ENCODE data around the gene SLC23A1. TPM values are rescaled to one million over a fixed set of nuclear protein-coding genes. Genes with fewer than 3 reads are reported as not detected.

Gene SLC23A1
- total RNA-seq, result not detected
- long read RNA-seq, result 0 reads

DNA sequence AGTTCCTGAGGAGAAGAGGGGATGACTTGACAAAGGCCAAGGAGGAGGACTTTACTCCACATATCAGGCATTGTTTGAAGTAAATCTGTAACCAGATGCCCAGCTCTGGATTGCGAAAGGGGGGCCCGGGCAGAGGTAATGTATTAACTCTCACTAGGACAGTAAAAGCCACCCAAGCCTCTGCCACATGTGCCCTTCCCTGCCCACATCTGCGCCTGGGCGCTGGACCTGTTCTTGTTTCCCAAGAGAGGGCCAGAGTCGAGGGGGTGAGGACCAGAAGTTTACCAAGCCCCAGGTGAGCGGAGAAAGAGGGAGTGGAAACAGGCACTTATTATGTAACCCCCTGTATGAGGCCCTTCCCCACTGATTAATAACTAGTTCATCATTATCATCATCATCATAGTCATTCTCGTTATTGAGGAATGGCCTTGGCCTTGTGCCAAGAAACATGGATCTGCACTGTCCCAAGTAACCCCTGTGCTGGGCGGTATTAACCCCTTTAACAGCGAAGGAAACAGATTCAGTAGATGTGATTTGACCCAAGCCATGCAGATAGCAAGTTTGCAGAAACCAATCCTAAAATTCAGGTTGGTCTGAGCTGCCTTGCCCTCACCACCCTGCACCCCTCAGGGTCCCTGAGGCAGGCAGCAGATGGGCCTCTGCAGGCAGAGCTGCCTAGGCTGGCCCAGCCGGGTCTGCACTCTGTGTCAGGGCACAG is at the start of gene SLC23A1:
TSS of gene SLC23A1 (minus strand) at position 23 of the 718 bp plus-strand sequence. CDS start 44 bp downstream, outside the sequence.
- DNase-seq (ENCODE audit: low spot score), result no peak
- intact Hi-C loops (cut with DNase I), result no loop called here

GRCh38 chr5:139431706-139432105 is 48.6 kb upstream of the SLC23A1 start:
- intact Hi-C loops (cut with DNase I), result no loop called here

GRCh38 chr5:139430015-139430414 is 46.9 kb upstream of the SLC23A1 start:
- no peak for DNase-seq (ENCODE audit: low spot score)
- intact Hi-C loops (cut with DNase I), result no loop called here

More at GRCh38 chr5:139431706-139432105, 48.6 kb upstream of the SLC23A1 start:
- DNase-seq (ENCODE audit: low spot score), result no peak

GRCh38 chr5:139426203-139426885 is 43.2 kb upstream of the SLC23A1 start:
- DNase-seq (ENCODE audit: low spot score), result no peak
- intact Hi-C loops (cut with DNase I), result loop anchor here (10.0 kb wide), 1 partner anchor 338 kb away; no protein-coding TSS in a partner anchor

DNA sequence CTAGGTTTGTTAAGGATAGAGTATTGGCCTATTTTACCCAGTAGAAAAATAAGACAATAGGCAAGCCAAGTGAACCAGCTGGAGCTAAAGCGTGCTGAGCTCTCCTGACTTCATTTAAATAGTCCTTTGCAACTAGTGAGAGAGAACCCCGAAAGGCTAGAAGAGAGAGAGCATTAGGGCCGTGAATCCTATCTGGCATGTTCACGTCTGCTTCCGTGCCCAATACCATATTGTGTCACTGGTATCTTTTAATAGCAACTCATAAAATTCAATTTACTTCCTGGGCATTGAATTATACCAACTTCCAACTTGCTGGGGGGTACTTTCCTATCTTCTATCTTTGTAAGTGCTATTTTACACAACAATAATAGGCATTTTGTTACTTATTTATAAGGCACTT is 42.4 kb upstream of the SLC23A1 start:
- intact Hi-C loops (cut with DNase I), result loop anchor here (10.0 kb wide), 1 partner anchor 339 kb away; no protein-coding TSS in a partner anchor
- no peak for DNase-seq (ENCODE audit: low spot score)

GRCh38 chr5:139422307-139422893 is 39.3 kb upstream of the SLC23A1 start:
- intact Hi-C loops (cut with DNase I), result loop anchor here (10.0 kb wide), 1 partner anchor 342 kb away; no protein-coding TSS in a partner anchor
- no peak for DNase-seq (ENCODE audit: low spot score)

DNA sequence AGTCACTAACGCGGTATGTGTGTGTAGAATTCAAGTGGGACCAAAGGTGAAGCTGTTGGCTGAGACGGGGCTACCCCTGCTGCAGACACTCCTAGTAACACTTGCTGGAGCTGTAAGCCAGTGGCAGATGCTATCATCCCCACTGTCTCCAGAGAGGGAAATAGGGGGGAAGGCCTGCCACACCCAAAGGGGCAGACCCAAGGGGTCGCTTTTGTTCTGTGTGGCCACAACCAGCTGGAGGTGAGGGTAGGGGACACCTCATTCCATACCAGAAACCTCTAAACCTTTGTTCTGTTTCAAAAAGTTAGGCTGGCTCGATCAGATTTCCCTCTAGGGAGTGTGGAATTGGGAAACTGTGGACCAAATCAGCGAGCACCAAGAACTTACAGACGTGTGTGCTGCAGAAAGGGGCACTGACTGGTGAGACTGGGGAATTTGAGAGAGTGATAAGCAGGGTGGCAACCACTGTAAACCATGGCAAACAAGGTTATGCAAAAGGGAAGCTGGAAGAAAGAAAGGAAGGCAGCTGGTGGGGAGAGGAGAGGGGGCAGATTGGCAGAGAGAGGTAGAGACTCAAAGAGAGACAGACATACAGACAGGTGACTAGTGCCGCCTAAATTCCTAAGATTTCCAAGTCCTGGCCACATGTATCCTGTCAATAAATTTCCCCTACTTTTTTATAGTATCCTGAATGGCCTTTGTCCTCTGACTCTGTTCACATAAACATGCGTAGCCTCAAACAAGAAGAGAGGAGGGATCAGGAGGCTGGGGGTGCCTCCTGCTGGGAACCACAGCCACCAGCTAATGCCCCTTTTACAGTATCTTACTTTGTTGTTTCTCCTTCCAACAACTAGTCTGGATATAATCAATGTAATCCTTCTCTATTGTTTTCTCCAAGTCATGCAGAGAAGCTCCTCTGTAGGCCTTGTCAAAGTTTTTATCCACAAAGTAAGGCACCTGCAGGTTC is 36.4 kb upstream of the SLC23A1 start:
- intact Hi-C loops (cut with DNase I), result loop anchor here (2.0 to 10.0 kb wide), 3 partner anchors 25 to 345 kb away; partner anchors contain the start of gene PROB1
- no peak for DNase-seq (ENCODE audit: low spot score)

GRCh38 chr5:139418793-139419192 is 35.7 kb upstream of the SLC23A1 start:
- no peak for DNase-seq (ENCODE audit: low spot score)
- intact Hi-C loops (cut with DNase I), result loop anchor here (2.0 to 5.0 kb wide), 2 partner anchors 24 to 234 kb away; partner anchors contain the start of gene PROB1

GRCh38 chr5:139417214-139417613 is 34.1 kb upstream of the SLC23A1 start:
- intact Hi-C loops (cut with DNase I), result loop anchor here (5.0 kb wide), 1 partner anchor 235 kb away; no protein-coding TSS in a partner anchor

GRCh38 chr5:139416651-139417050 is 33.6 kb upstream of the SLC23A1 start:
- intact Hi-C loops (cut with DNase I), result loop anchor here (5.0 kb wide), 1 partner anchor 236 kb away; no protein-coding TSS in a partner anchor
- DNase-seq (ENCODE audit: low spot score), result no peak

More at GRCh38 chr5:139417214-139417613, 34.1 kb upstream of the SLC23A1 start:
- no peak for DNase-seq (ENCODE audit: low spot score)

GRCh38 chr5:139415869-139416268 is 32.8 kb upstream of the SLC23A1 start:
- intact Hi-C loops (cut with DNase I), result loop anchor here (5.0 kb wide), 1 partner anchor 236 kb away; no protein-coding TSS in a partner anchor
- no peak for DNase-seq (ENCODE audit: low spot score)

DNA sequence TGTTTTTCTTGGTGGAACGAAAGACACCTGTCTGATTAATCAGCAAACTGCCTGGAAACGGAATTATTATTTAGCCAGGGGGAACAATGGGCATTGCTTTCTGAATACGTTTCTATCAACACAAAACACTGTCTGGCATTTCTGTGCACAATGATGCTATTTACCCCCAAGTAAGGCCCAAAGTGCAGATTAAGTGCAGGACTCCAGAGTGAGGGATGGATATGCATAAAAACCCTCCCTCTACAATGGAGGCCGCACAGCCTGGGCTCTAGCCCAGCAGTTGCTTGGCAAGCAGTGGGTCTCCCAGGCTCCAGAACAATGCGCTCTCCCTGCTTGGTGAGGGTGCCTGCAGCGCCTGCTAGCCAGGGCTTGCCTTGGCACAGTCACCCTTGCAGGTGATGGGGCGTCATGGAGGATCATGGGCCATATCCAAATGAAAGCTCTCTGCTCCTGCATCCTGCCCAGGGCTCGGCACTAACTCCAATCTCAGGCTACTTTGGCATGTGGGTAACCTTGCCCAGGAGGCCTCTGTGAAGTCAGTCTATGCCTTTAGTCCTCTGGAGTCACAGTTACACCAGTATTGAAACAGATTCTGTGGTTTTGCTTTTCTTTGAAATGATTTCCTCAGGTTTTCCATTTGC is 32.2 kb upstream of the SLC23A1 start:
- DNase-seq (ENCODE audit: low spot score), result peak; percentile 85
- intact Hi-C loops (cut with DNase I), result loop anchor here (5.0 kb wide), 1 partner anchor 237 kb away; no protein-coding TSS in a partner anchor

DNA sequence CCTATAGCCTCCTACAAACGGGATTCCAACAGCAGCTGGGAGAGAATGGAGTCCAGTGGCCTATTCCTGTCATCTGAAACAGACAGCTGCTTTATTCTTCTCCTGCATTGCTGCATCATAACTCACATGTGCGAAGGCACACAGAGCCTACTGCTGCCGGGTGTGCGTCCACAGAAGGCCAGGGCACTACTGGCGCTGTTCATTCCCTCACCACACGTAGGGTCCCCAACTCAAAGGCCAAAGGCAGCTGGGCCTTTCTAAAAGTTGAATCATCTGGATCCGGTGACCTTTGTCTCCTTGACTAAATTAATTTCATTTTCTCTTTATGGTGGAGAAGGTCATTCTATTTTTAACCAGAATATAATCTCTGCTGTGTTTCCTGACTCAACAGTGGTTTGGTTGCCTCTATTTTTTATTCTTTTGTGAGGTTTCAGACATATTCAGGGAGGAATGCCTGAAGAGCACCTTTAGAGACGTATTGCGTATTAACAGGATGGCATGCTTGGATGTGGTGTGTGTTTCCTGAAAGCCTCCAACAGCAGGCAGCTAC is 31.6 kb upstream of the SLC23A1 start:
- intact Hi-C loops (cut with DNase I), result loop anchor here (5.0 kb wide), 1 partner anchor 238 kb away; no protein-coding TSS in a partner anchor
- no peak for DNase-seq (ENCODE audit: low spot score)

DNA sequence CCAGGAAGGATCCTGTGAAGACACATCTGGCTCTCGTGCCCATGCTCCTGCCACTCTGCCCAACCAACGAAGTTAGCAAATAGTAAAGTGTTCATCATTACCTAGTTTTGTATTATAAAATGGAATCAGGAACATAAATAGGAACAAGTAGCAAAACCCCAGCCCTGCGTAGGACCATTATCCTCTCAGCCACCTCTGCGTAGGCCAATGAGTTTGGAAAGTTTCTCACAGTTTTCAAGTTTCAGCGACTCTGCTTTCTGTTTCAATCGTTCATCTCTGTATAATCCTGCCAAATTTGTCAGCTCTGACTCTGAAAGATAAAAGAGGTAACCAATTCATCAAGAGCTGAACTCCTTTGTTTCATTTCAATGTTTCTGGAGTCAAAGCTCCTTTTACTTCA is 30.9 kb upstream of the SLC23A1 start:
- intact Hi-C loops (cut with DNase I), result no loop called here
- no peak for DNase-seq (ENCODE audit: low spot score)

GRCh38 chr5:139413153-139413552 is 30.1 kb upstream of the SLC23A1 start:
- DNase-seq (ENCODE audit: low spot score), result no peak
- intact Hi-C loops (cut with DNase I), result no loop called here

GRCh38 chr5:139410993-139411828 is 28.1 kb upstream of the SLC23A1 start:
- intact Hi-C loops (cut with DNase I), result no loop called here
- DNase-seq (ENCODE audit: low spot score), result no peak
